ENCODE results near the gene UCP3. TPM values are rescaled to one million over a fixed set of nuclear protein-coding genes. Genes with fewer than 3 reads are reported as not detected.
A peak's percentile ranks its signal among the peaks of the same experiment; 100 is the strongest.

UCP3 gene
- total RNA-seq, 6 experiments from 2014 or later: 0.20 to 1.5 (median 0.42) TPM

- ATAC-seq (no peak), DNase-seq (no peak)
- TF ChIP-seq POLR2A (IDR thresholded peaks at IDR 0.05): no peak
- no peak for TF ChIP-seq CTCF (IDR thresholded peaks at IDR 0.05)
- Histone ChIP-seq H3K4me3 (no peak overlapping the region), H3K27me3 (no peaks in the 10 kb centered on the region), H3K36me3 (peaks cover 0 to 10% (median 2%) of the 10 kb centered on the region in 4 donors), H3K4me1 (no peaks in the 10 kb centered on the region), H3K27ac (no peak overlapping the region), H3K9me3 (no peaks in the 10 kb centered on the region)
- WGBS (ENCODE audit: insufficient coverage, low coverage, low lambda C conversion rate, missing lambda C conversion rate): 78% methylated on average over 1 of the region's 3 CpGs
- intact Hi-C loops (cut with DNase I): no loop called here
Measured at GRCh38 chr11:74033046-74033445, 24.2 kb upstream of the UCP3 start.

- no peaks in the 10 kb centered on the region for H3K4me1 ChIP-seq
- ATAC-seq (no peak), DNase-seq (no peak)
- H3K9me3 ChIP-seq: no peaks in the 10 kb centered on the region
- no peaks in the 10 kb centered on the region for H3K27me3 ChIP-seq
- H3K27ac ChIP-seq: no peak overlapping the region
- WGBS (ENCODE audit: insufficient coverage, low coverage, low lambda C conversion rate, missing lambda C conversion rate): 82% methylated on average over 7 of the region's 9 CpGs
- H3K4me3 ChIP-seq: no peak overlapping the region
- peaks cover 0 to 10% (median 2%) of the 10 kb centered on the region in 4 donors for H3K36me3 ChIP-seq
- intact Hi-C loops (cut with DNase I): no loop called here
- TF ChIP-seq CTCF (IDR thresholded peaks at IDR 0.05) (no peak), POLR2A (IDR thresholded peaks at IDR 0.05) (no peak)
Measured at GRCh38 chr11:74030723-74031676, 22.1 kb upstream of the UCP3 start.

GRCh38 chr11:74025467-74026166 is 16.7 kb upstream of the UCP3 start:
- DNase-seq: no peak
- no peak overlapping the region for H3K4me3 ChIP-seq
- ATAC-seq: peak in 2 of 4 donors; percentile 20 to 40
- H3K27me3 ChIP-seq: no peaks in the 10 kb centered on the region
- no peak overlapping the region for H3K27ac ChIP-seq
- WGBS (ENCODE audit: insufficient coverage, low coverage, low lambda C conversion rate, missing lambda C conversion rate): 75% methylated on average over 4 of the region's 7 CpGs
- no peaks in the 10 kb centered on the region for H3K4me1 ChIP-seq
- intact Hi-C loops (cut with DNase I): no loop called here
- H3K9me3 ChIP-seq: no peaks in the 10 kb centered on the region
- H3K36me3 ChIP-seq: no peaks in the 10 kb centered on the region
- no peak for TF ChIP-seq POLR2A (IDR thresholded peaks at IDR 0.05)
- TF ChIP-seq CTCF (IDR thresholded peaks at IDR 0.05): no peak

- no peaks in the 10 kb centered on the region for H3K27me3 ChIP-seq
- peaks cover 0 to 10% (median 4%) of the 10 kb centered on the region in 4 donors for H3K4me1 ChIP-seq
- intact Hi-C loops (cut with DNase I): no loop called here
- DNase-seq (no peak), ATAC-seq (no peak)
- H3K9me3 ChIP-seq: no peaks in the 10 kb centered on the region
- TF ChIP-seq CTCF (IDR thresholded peaks at IDR 0.05): no peak
- no peak for TF ChIP-seq POLR2A (IDR thresholded peaks at IDR 0.05)
- H3K36me3 ChIP-seq: no peaks in the 10 kb centered on the region
- WGBS (ENCODE audit: insufficient coverage, low coverage, low lambda C conversion rate, missing lambda C conversion rate): 52% methylated on average over 2 of the region's 2 CpGs
- no peak overlapping the region for H3K4me3 ChIP-seq
- no peak overlapping the region for H3K27ac ChIP-seq
Measured at GRCh38 chr11:74024261-74025029, 15.6 kb upstream of the UCP3 start.

Data from right lobe of liver (tissue), 6 donors.